K562 (cell line): Measurements from ENCODE around the gene CNTD1. TPM values are rescaled to one million over a fixed set of nuclear protein-coding genes. Genes with fewer than 3 reads are reported as not detected.

Source experiments
- ADNP ChIP-seq: fragments of 200-800 bp; sonication (Bioruptor generic); IDR thresholded peaks from 2 replicates; pipeline ENCODE4 v1.6.1; 2016; ENCODE audit warnings: missing genetic modification characterization, missing compliant biosample characterization
- BRD9 ChIP-seq: fragments of 450-650 bp; IDR thresholded peaks from 2 replicates; pipeline ENCODE4 v1.6.1; 2018; ENCODE audit warnings: low read depth; ENCODE audit not compliant: partially characterized antibody
- CREM ChIP-seq: IDR thresholded peaks from 2 replicates; pipeline ENCODE4 v1.6.1; 2014; ENCODE audit warnings: antibody characterized with exemption, low read depth
- EGR1 ChIP-seq: fragments of 450-650 bp; conservative IDR thresholded peaks from 2 replicates; pipeline ENCODE4 v1.6.1; 2017; ENCODE audit warnings: mild to moderate bottlenecking
- GTF3C2 ChIP-seq: IDR thresholded peaks from 3 replicates; pipeline ENCODE4 v1.6.1; 2011; ENCODE audit warnings: borderline replicate concordance, mild to moderate bottlenecking, moderate library complexity; ENCODE audit not compliant: insufficient read length; ENCODE audit errors: extremely low read depth
- HINFP ChIP-seq: fragments of 450-650 bp; conservative IDR thresholded peaks from 2 replicates; pipeline ENCODE4 v1.6.1; 2016; ENCODE audit warnings: missing genetic modification characterization, low read depth, mild to moderate bottlenecking, control low read depth, missing compliant biosample characterization
- LARP7 ChIP-seq: fragments of 450-650 bp; IDR thresholded peaks from 2 replicates; pipeline ENCODE4 v1.6.1; 2016
- MCM3 ChIP-seq: fragments of 450-650 bp; IDR thresholded peaks from 2 replicates; pipeline ENCODE4 v1.6.1; 2016
- MEF2A ChIP-seq: IDR thresholded peaks from 2 replicates; pipeline ENCODE4 v1.6.1; 2011; ENCODE audit warnings: low read depth, mild to moderate bottlenecking, low read length, moderate library complexity; ENCODE audit not compliant: control insufficient read depth
- NFATC3 ChIP-seq: fragments of 450-650 bp; IDR thresholded peaks from 2 replicates; pipeline ENCODE4 v1.6.1; 2017; ENCODE audit warnings: mild to moderate bottlenecking
- RNF2 ChIP-seq: sonication (generic); IDR thresholded peaks from 2 replicates; pipeline ENCODE4 v1.6.1; 2016
- SMARCE1 ChIP-seq: fragments of 450-650 bp; IDR thresholded peaks from 2 replicates; pipeline ENCODE4 v1.7.1; 2016; ENCODE audit warnings: mild to moderate bottlenecking
- ZBTB11 ChIP-seq, 3 experiments: fragments of 200-800 bp in 1 of 3; fragments of 250-450 bp in 1 of 3; fragments of 450-650 bp in 1 of 3; sonication (Bioruptor Pico) in 1 of 3; sonication (Bioruptor generic) in 1 of 3; formaldehyde crosslinking in 1 of 3; IDR thresholded peaks; 2 replicates each; pipeline versions ENCODE4 v1.6.1 to v1.8.0; 2016 to 2022; ENCODE audit warnings: mild to moderate bottlenecking in 2 of 3, missing genetic modification characterization in 2 of 3, missing compliant biosample characterization in 1 of 3, moderate library complexity in 1 of 3
- polyA plus RNA-seq, 8 experiments: library from polyadenylated mRNA; depleted of rRNA in 4 of 8; stranded (reverse) in 5 of 8; unstranded in 3 of 8; fragments of >200 nt; fragmentation: Nextera tagmentation in 2 of 8; fragmentation: Illumina TruSeq in 1 of 8; extraction: Ambion mirVana in 2 of 8; extraction: Trizol in 1 of 8; gene quantifications; 2 replicates each; pipeline versions ENCODE4 v1.2.1 to v1.2.3, GENCODE V29; 2011 to 2014; ENCODE audit warnings: inconsistent platforms in 1 of 8, missing spikeins in 1 of 8
- total RNA-seq, 7 experiments: library from RNA; depleted of rRNA in 6 of 7; stranded (reverse); fragments of >200 nt in 6 of 7; fragmentation: Illumina TruSeq in 2 of 7; extraction: Trizol in 2 of 7; gene quantifications; 2 replicates each; pipeline versions ENCODE4 v1.2.1 to v1.2.3, GENCODE V29; 2011 to 2021; ENCODE audit warnings: low replicate concordance in 1 of 7

The CNTD1 gene
- total and polyA plus RNA-seq, 9 of the 15 experiments (the other 6 are each of a cell fraction or from before 2014, with no cell fraction given), result 0.12 to 0.86 (median 0.41) TPM; not detected in 1

DNA sequence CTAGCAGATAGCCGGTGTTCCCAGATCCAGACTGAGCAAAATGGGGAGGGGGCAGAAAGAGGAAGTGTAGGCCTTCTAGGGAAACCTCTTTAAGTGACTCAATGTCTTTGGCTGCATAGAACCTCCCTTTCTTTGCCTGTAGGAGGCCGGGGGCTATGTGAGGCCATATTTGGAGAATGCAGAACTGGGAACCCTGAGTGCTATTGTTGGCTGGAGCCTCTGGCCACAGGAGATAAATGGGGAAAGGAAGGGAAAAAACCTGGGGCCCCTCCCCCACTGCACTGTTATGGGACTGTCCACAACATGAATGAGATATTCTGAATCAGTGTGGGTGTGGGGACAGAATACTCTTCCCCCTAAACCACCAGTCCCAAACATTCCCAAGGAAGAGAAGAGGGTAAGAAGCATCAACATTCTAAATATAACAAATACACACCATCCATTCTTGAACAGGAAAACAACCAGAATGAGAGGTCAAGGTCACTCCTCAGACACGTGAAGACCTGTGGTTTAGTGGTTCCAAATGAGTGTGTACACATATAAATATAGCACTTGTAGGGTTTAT, 23.0 kb upstream of the CNTD1 start (continued):
- TF ChIP-seq ZBTB11 (CRISPR knock-in tag; IDR thresholded peaks at IDR 0.05) (peak in 1 of 3 experiments; percentile 89; a peak in 2 of 6 replicates), SMARCE1 (peak; percentile 27; the same call in 1 of the 2 replicates), HINFP (tag) (no peak), MCM3 (no peak), GTF3C2 (no peak), MEF2A (peak; percentile 73; the same call in 1 of the 2 replicates), ADNP (tag) (no peak), NFATC3 (no peak), EGR1 (peak; percentile 39), BRD9 (no peak), LARP7 (no peak), CREM (peak; percentile 24; the same call in 1 of the 2 replicates), RNF2 (peak; percentile 90)
